Thoracic aorta (tissue), 2 donors: Measurements from ENCODE around the gene CCL23. TPM values are rescaled to one million over a fixed set of nuclear protein-coding genes. Genes with fewer than 3 reads are reported as not detected.

ENCODE experiments used
- ATAC-seq: fragments of 150-250 bp; one replicate; pipeline ENCODE4 v1.8.0; 2017; ENCODE audit warnings: low read depth; ENCODE audit not compliant: insufficient number of reproducible peaks, low FRiP score
- DNase-seq: peaks from one replicate; pipeline ENCODE4 v3.0.0-alpha.2; 2020; ENCODE audit warnings: low spot score
- H3K27ac ChIP-seq, 2 donors: fragments of 200-600 bp; sonication (generic); 1 replicate in 1 of 2; 2 replicates in 1 of 2; pipeline ENCODE4 v1.5.1; 2016; ENCODE audit warnings: mild to moderate bottlenecking in 2 of 2, moderate library complexity in 2 of 2
- H3K27me3 ChIP-seq: fragments of 200-600 bp; sonication (generic); replicated peaks from 2 replicates; pipeline ENCODE4 v1.6.0; 2016; ENCODE audit warnings: mild to moderate bottlenecking; ENCODE audit not compliant: insufficient read depth
- H3K36me3 ChIP-seq: fragments of 200-600 bp; sonication (generic); one replicate; pipeline ENCODE4 v1.5.1; 2016
- H3K4me1 ChIP-seq, 2 donors: fragments of 200-600 bp; sonication (generic); 1 replicate in 1 of 2; 2 replicates in 1 of 2; pipeline versions ENCODE4 v1.5.1 to v1.6.0; 2016; ENCODE audit warnings: low read depth in 2 of 2, mild to moderate bottlenecking in 1 of 2; ENCODE audit not compliant: control insufficient read depth in 1 of 2
- H3K4me3 ChIP-seq: fragments of 200-600 bp; sonication (generic); 2 replicates; pipeline ENCODE4 v1.5.1; 2016; ENCODE audit warnings: mild to moderate bottlenecking
- H3K9me3 ChIP-seq: fragments of 200-600 bp; sonication (generic); 2 replicates; pipeline ENCODE4 v1.5.1; 2016
- total RNA-seq, 2 donors: library from RNA; depleted of rRNA; stranded (reverse); fragments of >200 nt; gene quantifications; one replicate each; pipeline versions ENCODE4 v1.1.0 to v1.2.3, GENCODE V29; 2016
- TF ChIP-seq, protein P1 (sequence below): fragments of 200-600 bp; sonication (generic); IDR thresholded peaks from one replicate; pipeline ENCODE4 v1.5.1; 2019; ENCODE audit warnings: antibody characterized with exemption

CCL23 gene
- total RNA-seq, 2 donors from 2014 or later, result not detected

DNA sequence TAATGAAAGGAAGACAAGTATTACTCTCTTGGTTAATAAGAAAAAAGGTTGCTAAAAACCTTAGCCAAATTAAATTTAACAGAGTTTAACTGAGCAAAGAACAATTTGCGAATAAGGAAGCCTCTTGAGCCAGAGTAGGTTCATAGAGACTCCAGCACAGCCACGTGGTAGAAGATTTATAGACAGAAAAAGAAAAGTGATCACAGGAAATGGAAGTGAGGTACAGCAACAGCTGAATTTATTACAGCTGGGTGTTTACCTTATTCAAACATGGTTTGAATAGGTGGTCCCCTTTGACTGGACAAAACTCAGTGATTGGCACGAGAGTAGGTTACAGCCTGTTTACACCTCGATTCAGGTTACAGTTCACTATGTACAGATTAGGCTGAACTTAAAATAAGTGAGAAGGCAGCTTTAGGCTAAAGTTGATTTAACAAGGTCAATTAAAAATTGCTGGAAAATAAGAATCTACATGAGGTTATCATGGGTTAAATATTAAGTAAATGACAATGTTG is 13.1 kb downstream of the CCL23 start:
- Histone ChIP-seq H3K27ac (no peak overlapping the region), H3K4me1 (no peaks in the 10 kb centered on the region), H3K36me3 (no peaks in the 10 kb centered on the region), H3K9me3 (no peaks in the 10 kb centered on the region), H3K27me3 (no peaks in the 10 kb centered on the region), H3K4me3 (no peak overlapping the region)
- DNase-seq, result no peak
- no peak for ATAC-seq
- TF ChIP-seq, protein P1, sequence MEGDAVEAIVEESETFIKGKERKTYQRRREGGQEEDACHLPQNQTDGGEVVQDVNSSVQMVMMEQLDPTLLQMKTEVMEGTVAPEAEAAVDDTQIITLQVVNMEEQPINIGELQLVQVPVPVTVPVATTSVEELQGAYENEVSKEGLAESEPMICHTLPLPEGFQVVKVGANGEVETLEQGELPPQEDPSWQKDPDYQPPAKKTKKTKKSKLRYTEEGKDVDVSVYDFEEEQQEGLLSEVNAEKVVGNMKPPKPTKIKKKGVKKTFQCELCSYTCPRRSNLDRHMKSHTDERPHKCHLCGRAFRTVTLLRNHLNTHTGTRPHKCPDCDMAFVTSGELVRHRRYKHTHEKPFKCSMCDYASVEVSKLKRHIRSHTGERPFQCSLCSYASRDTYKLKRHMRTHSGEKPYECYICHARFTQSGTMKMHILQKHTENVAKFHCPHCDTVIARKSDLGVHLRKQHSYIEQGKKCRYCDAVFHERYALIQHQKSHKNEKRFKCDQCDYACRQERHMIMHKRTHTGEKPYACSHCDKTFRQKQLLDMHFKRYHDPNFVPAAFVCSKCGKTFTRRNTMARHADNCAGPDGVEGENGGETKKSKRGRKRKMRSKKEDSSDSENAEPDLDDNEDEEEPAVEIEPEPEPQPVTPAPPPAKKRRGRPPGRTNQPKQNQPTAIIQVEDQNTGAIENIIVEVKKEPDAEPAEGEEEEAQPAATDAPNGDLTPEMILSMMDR, result no peak

DNA sequence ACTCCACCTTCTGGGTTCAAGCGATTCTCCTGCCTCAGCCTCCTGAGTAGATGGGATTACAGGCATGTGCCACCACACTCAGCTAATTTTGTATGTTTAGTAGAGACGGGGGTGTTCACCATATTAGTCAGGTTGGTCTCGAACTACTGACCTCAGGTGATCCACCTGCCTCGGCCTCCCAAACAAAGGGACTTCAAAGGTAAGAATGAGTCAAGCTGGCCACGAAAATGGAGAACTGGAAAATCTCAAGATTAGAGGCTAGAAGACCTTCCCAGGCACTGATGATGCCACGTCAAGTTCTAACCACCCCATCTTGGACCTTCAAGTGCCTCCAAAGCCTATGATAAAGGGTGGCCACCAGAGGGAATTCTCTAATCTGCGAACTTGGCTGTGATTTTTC is 15.1 kb downstream of the CCL23 start:
- ATAC-seq, result no peak
- Histone ChIP-seq H3K27ac (no peak overlapping the region), H3K27me3 (no peaks in the 10 kb centered on the region), H3K4me1 (no peaks in the 10 kb centered on the region), H3K4me3 (no peak overlapping the region), H3K36me3 (no peaks in the 10 kb centered on the region), H3K9me3 (no peaks in the 10 kb centered on the region)
- TF ChIP-seq, protein P1, result no peak
- no peak for DNase-seq

DNA sequence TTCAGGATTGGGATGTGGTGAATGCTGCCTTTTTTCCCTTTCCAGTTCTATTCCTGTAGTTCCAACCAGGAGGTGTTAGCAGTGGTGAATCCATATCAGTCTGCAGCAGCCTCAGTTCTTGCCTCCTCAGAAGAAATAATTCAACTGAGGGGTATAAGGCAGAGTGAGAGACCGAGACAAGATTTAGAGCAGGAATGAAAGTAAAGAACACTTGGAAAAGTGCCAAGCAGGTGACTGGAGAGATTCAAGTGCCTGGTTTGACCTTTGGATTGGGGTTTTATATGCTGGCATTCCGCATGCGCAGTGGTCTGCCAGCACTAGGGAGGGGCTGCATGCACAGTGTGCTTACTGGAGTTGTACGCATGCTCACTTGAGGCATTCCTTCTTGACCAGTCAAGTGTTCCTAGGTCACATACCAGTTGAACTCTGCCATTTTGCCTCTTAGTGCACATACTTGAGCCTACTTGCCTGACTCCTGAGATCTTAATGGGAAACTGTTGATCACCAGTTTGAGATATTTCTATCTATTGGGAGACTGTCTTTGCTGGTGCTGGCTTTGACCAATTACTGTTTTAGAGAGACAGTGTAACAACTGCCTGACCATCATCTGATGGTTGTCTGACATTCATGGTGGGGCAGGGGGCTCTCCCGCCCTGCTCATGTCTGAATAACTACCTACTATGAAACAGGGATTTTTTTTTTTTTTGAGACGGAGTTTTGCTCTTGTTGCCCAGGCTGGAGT is 15.7 kb downstream of the CCL23 start:
- Histone ChIP-seq H3K9me3 (no peaks in the 10 kb centered on the region), H3K4me1 (no peaks in the 10 kb centered on the region), H3K27ac (no peak overlapping the region), H3K36me3 (no peaks in the 10 kb centered on the region), H3K27me3 (no peaks in the 10 kb centered on the region), H3K4me3 (no peak overlapping the region)
- TF ChIP-seq, protein P1, result no peak
- no peak for DNase-seq
- ATAC-seq, result no peak

DNA sequence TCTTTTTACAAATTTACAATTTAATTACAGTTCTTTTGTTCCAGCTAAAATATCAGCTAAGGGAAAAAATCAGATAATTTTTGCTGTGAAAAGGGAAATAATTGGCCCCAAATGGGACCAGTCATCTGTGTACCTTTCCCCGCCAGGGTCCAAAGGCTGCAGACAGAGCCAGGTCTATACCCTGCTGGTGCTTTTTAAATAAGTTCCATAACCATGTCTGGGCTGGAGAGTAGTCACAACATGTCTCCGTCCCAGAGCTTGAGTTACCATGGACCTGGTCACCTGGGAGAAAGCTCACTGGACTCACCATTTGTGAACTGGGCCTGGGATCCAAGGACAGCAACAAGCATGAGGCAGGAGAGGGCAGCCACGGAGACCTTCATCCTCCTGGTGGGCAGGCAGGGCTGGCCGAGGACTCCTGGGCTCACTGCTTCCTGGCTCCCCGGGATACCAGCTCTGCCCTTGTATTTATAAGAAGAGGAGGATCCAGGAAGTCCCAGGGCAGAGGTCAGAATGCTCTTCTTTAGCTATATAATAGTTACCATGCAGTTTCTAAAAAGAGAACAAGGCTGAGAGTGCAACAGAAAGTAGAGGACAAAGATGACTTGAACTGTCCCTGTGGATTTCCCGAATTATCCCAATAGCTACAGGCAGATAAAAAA is 16.5 kb downstream of the CCL23 start, which contains the start of gene CCL15:
TSS of gene CCL15 (minus strand) at position 444 of the 662 bp plus-strand sequence. CDS start at position 383, 61 bp downstream.
- Histone ChIP-seq H3K4me3 (no peak within 1 kb of the TSS), H3K36me3 (no peaks in the 10 kb centered on the region), H3K9me3 (no peaks in the 10 kb centered on the region), H3K27me3 (no peaks in the 10 kb centered on the region), H3K4me1 (no peaks in the 10 kb centered on the region), H3K27ac (no peak within 1 kb of the TSS)
- ATAC-seq, result no peak
- TF ChIP-seq, protein P1, result no peak
- no peak for DNase-seq

DNA sequence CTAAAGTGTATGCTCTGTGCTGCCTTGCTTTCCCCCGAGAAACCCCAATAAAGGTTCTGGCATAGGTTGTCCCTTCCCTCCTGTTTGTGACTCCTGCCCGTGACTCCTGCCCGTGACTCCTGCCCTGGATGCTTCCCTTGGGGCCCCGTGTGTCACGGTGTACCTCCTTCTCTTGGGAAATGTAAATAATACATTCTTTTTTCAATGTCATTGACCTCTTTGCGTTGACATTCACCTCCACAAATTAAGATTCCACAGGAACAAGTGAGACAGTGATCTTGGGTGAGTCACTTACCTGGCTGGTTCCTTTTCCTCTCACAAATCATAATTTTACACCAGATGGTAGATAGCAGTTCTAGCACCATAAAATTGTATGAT is 17.1 kb downstream of the CCL23 start:
- TF ChIP-seq, protein P1, result no peak
- Histone ChIP-seq H3K36me3 (no peaks in the 10 kb centered on the region), H3K4me1 (no peaks in the 10 kb centered on the region), H3K9me3 (no peaks in the 10 kb centered on the region), H3K27ac (no peak overlapping the region), H3K4me3 (no peak overlapping the region), H3K27me3 (no peaks in the 10 kb centered on the region)
- ATAC-seq (no peak), DNase-seq (no peak)
